ENCODE data around the gene LILRA5. TPM values are rescaled to one million over a fixed set of nuclear protein-coding genes. Genes with fewer than 3 reads are reported as not detected.

LILRA5 gene
- not detected in 2 replicates for total RNA-seq

GRCh38 chr19:54312436-54313377 lies at the start of gene LILRA5:
Gene LILRA5 (minus strand): TSS chr19:54313166. CDS start chr19:54313019, 147 bp downstream.

GRCh38 chr19:54281007-54281728 lies 31.8 kb downstream of the LILRA5 start, which contains the start of gene LILRB2:
Gene LILRB2 (minus strand): TSS chr19:54281110. CDS start chr19:54280496, 614 bp downstream.

GRCh38 chr19:54257116-54257480 lies 55.9 kb downstream of the LILRA5 start, which contains the start of gene LILRB5:
Gene LILRB5 (minus strand): TSS chr19:54257273. CDS start chr19:54257193, 80 bp downstream.

Other genes with a start within 250 kb of the LILRA5 start
- gene VSTM1, start 249.3 kb downstream of the LILRA5 start, total RNA-seq: not detected in 2 replicates
- not detected in 2 replicates for gene TARM1, start 231.8 kb downstream of the LILRA5 start, total RNA-seq
- gene OSCAR, start 212.4 kb downstream of the LILRA5 start, total RNA-seq: 0.14 and 0.18 TPM in 2 replicates
- gene NDUFA3, start 210.3 kb downstream of the LILRA5 start, total RNA-seq: 17.9 and 22.8 TPM in 2 replicates
- 18.5 and 19.3 TPM in 2 replicates for gene TFPT, start 197.5 kb downstream of the LILRA5 start, total RNA-seq
- 51.0 and 53.5 TPM in 2 replicates for gene PRPF31, start 197.4 kb downstream of the LILRA5 start, total RNA-seq
- gene CNOT3, start 175.4 kb downstream of the LILRA5 start, total RNA-seq: 5.3 and 6.5 TPM in 2 replicates
- 6.5 and 7.2 TPM in 2 replicates for gene LENG1, start 153.4 kb downstream of the LILRA5 start, total RNA-seq
- 0.09 and 0.28 TPM in 2 replicates for gene TMC4, start 140.0 kb downstream of the LILRA5 start, total RNA-seq
- gene MBOAT7, start 123.6 kb downstream of the LILRA5 start, total RNA-seq: 24.7 and 36.4 TPM in 2 replicates
- 47.4 and 53.6 TPM in 2 replicates for gene TSEN34, start 121.9 kb downstream of the LILRA5 start, total RNA-seq
- 3,148 and 3,177 TPM in 2 replicates for gene RPS9, start 112.3 kb downstream of the LILRA5 start, total RNA-seq
- not detected in 2 replicates for gene LILRB3, start 90.2 kb downstream of the LILRA5 start, total RNA-seq
- not detected in 2 replicates for gene LILRA6, start 70.4 kb downstream of the LILRA5 start, total RNA-seq
- not detected in 2 replicates for gene LILRB5, start 55.9 kb downstream of the LILRA5 start, total RNA-seq
- gene LILRB2, start 32.1 kb downstream of the LILRA5 start, total RNA-seq: not detected in 2 replicates
- not detected in 2 replicates for gene LILRA4, start 26.0 kb upstream of the LILRA5 start, total RNA-seq
- gene LAIR1, start 51.8 kb upstream of the LILRA5 start, total RNA-seq: not detected in 2 replicates
- not detected in 2 replicates for gene TTYH1, start 102.3 kb upstream of the LILRA5 start, total RNA-seq
- 30.4 and 42.3 TPM in 2 replicates for gene LENG8, start 136.0 kb upstream of the LILRA5 start, total RNA-seq
- gene LENG9, start 150.6 kb upstream of the LILRA5 start, total RNA-seq: 7.3 and 10.2 TPM in 2 replicates
- gene CDC42EP5, start 160.1 kb upstream of the LILRA5 start, total RNA-seq: 12.4 and 16.1 TPM in 2 replicates
- gene LAIR2, start 189.7 kb upstream of the LILRA5 start, total RNA-seq: not detected in 2 replicates